Adrenal gland (tissue), 12 donors: ENCODE measurements around the gene SNTB2. TPM values are rescaled to one million over a fixed set of nuclear protein-coding genes. Genes with fewer than 3 reads are reported as not detected.

Experiments
- DNase-seq, 7 donors: peaks; one replicate each; pipeline ENCODE4 v3.0.0-alpha.2; 2019 to 2020
- H3K27ac ChIP-seq, 5 donors: fragments of 200-600 bp; sonication (generic) in 4 of 5; 1 replicate in 3 of 5; 2 replicates in 2 of 5; pipeline versions ENCODE4 v1.5.1 to v1.8.0; 2016 to 2020; ENCODE audit warnings: mild to moderate bottlenecking in 1 of 5
- H3K27me3 ChIP-seq: fragments of 200-600 bp; 2 replicates; pipeline ENCODE4 v1.8.0; 2021
- H3K36me3 ChIP-seq, 2 donors: fragments of 200-600 bp; replicated peaks in 1 of 2; 1 replicate in 1 of 2; 2 replicates in 1 of 2; pipeline versions ENCODE4 v1.5.1 to v1.8.0; 2018 to 2022
- H3K4me1 ChIP-seq, 2 donors: fragments of 200-600 bp; replicated peaks in 1 of 2; 1 replicate in 1 of 2; 2 replicates in 1 of 2; pipeline versions ENCODE4 v1.5.1 to v1.8.0; 2018 to 2021
- H3K4me3 ChIP-seq, 4 donors: fragments of 200-600 bp; sonication (generic) in 3 of 4; one replicate each; pipeline ENCODE4 v1.5.1; 2016 to 2018
- H3K9me3 ChIP-seq, 3 donors: fragments of 200-600 bp; sonication (generic) in 1 of 3; replicated peaks in 1 of 3; 1 replicate in 2 of 3; 2 replicates in 1 of 3; pipeline versions ENCODE4 v1.5.1 to v1.8.0; 2016 to 2021
- POLR2A ChIP-seq, 2 donors: fragments of 450-650 bp; IDR thresholded peaks; one replicate each; pipeline ENCODE4 v1.6.1; 2017; ENCODE audit warnings: antibody characterized with exemption in 2 of 2, mild to moderate bottlenecking in 2 of 2, moderate library complexity in 1 of 2
- WGBS, 4 donors: extraction: QIAGEN DNeasy Blood & Tissue Kit in 2 of 4; methylation state at CpG; one replicate each; pipeline versions ENCODE4 v1.1.5 to v1.1.7; 2013 to 2017; 5-methylcytosine and 5-hydroxymethylcytosine counted together
- intact Hi-C, 2 donors: fragments of 100-400 bp; cut with DNase I; formaldehyde crosslinking; loops; one replicate each; pipeline versions ENCODE4 v1.14.1 to v1.15.0; 2022 to 2023
- polyA plus RNA-seq, 3 donors: library from polyadenylated mRNA; stranded (reverse); fragments of 200-250 nt in 2 of 3; fragments of 350-450 nt in 1 of 3; fragmentation: Illumina TruSeq in 1 of 3; extraction: RNeasy Lipid Tissue Mini Kit (QIAGEN cat#74804) in 1 of 3; gene quantifications; one replicate each; pipeline ENCODE4 v1.2.3, GENCODE V29; 2013 to 2014
- small RNA-seq, 2 donors: library from RNA; depleted of rRNA; stranded (forward); fragments of <200 nt; gene quantifications; one replicate each; pipeline ENCODE3, GENCODE V24; 2016
- total RNA-seq, 9 donors: library from RNA; depleted of rRNA in 4 of 9; stranded (reverse); fragments of >200 nt in 4 of 9; fragments of 120-200 nt in 1 of 9; fragmentation: NEBNext Ultra II Directional in 1 of 9; extraction: Animal tissue kit (Norgen Biotek cat#: 25700) in 1 of 9; gene quantifications; one replicate each; pipeline versions ENCODE4 v1.1.0 to v1.2.4, GENCODE V29; 2013 to 2023
- TF ChIP-seq, protein P1 (sequence below), 6 experiments: fragments of 450-650 bp in 4 of 6; fragments of 200-600 bp in 2 of 6; sonication (generic) in 1 of 6; IDR thresholded peaks; 1 replicate in 5 of 6; 2 replicates in 1 of 6; pipeline versions ENCODE4 v1.5.1 to v1.8.0; 2016 to 2021; ENCODE audit warnings: antibody characterized with exemption in 6 of 6, mild to moderate bottlenecking in 2 of 6, moderate library complexity in 1 of 6
- donor health status: healthy with polysubstance abuse.
- donor health status: Bipolar disorder and iron deficiency.
- donor health status: DM: yes; HTN: yes; CAD: no.
- donor health status: DM: no; HTN: no; CAD: no.
- donor health status: DM: no; HTN: no; CAD: no.
- donor health status: DM: yes; HTN: yes; CAD: no.

SNTB2 gene
- total and polyA plus RNA-seq, 12 donors: 3.6 to 52.7 (median 32.9) TPM

DNA sequence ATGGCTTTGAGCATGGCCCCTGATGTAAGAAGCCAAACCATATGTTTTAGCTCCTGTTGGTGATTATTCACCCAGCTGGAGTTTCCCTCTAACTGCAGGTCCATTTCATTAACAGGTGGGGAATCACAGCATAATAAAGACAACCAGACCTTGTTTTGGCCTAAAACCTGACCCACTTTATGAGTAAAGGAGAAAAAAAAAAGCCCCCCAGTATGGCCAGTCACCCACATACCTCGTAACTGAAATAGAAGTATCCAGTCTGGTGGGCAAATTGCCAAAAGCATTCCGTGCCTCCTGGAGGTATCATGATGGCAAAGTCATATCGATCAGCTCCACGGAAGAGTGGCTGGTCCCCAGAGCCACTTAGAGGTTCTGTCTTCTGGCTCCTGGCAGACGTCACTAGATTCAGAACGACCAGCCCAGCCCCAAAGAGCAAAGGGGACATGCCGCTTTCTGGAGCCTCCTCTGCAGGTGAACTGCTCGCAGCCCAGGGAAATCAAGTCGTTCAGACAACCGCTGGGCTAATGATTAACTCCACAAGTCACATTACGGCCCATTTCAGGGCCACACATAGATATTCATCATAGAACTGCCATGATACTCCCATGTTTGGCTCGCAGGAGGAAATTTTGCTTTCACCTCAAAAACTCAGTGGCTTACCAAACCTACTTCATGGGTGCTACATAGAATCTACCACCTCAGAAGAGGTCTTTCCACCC is 164.5 kb downstream of the SNTB2 start, which contains the start of gene TMED6:
TSS of gene TMED6 (minus strand) at position 478 of the 719 bp plus-strand sequence. CDS start at position 445, 33 bp downstream.
- Histone ChIP-seq H3K36me3 (peaks cover 0 to 18% of the 10 kb centered on the region in 2 donors), H3K27ac (no peak within 1 kb of the TSS), H3K4me1 (peaks cover 0 to 9% of the 10 kb centered on the region in 2 donors), H3K4me3 (no peak within 1 kb of the TSS), H3K27me3 (no peaks in the 10 kb centered on the region), H3K9me3 (no peaks in the 10 kb centered on the region)
- DNase-seq: no peak
- intact Hi-C loops: no loop called here
- no peak for TF ChIP-seq POLR2A (IDR thresholded peaks at IDR 0.05)
- TF ChIP-seq, protein P1, sequence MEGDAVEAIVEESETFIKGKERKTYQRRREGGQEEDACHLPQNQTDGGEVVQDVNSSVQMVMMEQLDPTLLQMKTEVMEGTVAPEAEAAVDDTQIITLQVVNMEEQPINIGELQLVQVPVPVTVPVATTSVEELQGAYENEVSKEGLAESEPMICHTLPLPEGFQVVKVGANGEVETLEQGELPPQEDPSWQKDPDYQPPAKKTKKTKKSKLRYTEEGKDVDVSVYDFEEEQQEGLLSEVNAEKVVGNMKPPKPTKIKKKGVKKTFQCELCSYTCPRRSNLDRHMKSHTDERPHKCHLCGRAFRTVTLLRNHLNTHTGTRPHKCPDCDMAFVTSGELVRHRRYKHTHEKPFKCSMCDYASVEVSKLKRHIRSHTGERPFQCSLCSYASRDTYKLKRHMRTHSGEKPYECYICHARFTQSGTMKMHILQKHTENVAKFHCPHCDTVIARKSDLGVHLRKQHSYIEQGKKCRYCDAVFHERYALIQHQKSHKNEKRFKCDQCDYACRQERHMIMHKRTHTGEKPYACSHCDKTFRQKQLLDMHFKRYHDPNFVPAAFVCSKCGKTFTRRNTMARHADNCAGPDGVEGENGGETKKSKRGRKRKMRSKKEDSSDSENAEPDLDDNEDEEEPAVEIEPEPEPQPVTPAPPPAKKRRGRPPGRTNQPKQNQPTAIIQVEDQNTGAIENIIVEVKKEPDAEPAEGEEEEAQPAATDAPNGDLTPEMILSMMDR (IDR thresholded peaks at IDR 0.05): no peak
- WGBS, 4 donors: 79 to 89% (median 87%) methylated on average over 8 to 12 of the region's 12 CpGs

Small RNA genes within 50 kb of the gene (small RNA-seq; reads per million reads assigned to genes)
- gene RF00019 (0 reads per million in 2 donors), gene RNU6-22P (0 reads per million in 2 donors)

Other genes starting within 250 kb of the SNTB2 start
- 1 to 10 TPM in 1 of 9 donors, under 1 TPM in 8; 0.06 to 1.1 (median 0.42) TPM for gene HAS3, start 81.5 kb upstream of the SNTB2 start, total RNA-seq
- 1 to 10 TPM in 1 of 3 donors, under 1 TPM in 2; 0.27 to 1.2 (median 0.91) TPM for gene HAS3, start 81.5 kb upstream of the SNTB2 start, polyA plus RNA-seq
- gene CHTF8, start 54.6 kb upstream of the SNTB2 start, total RNA-seq: 100 to 1,000 TPM in 3 of 9 donors, 10 to 100 TPM in 6; 48.8 to 207 (median 82.6) TPM
- 100 to 1,000 TPM in 1 of 3 donors, 10 to 100 TPM in 2; 34.0 to 103 (median 37.7) TPM for gene CHTF8, start 54.6 kb upstream of the SNTB2 start, polyA plus RNA-seq
- gene UTP4, start 54.5 kb upstream of the SNTB2 start, total RNA-seq: 10 to 100 TPM in 8 of 9 donors, 1 to 10 TPM in 1; 8.8 to 51.2 (median 23.2) TPM
- gene UTP4, start 54.5 kb upstream of the SNTB2 start, polyA plus RNA-seq: 10 to 100 TPM; 16.2 to 50.8 (median 24.9) TPM
- gene VPS4A, start 124.2 kb downstream of the SNTB2 start, total RNA-seq: 10 to 100 TPM; 28.1 to 39.5 (median 34.5) TPM
- gene VPS4A, start 124.2 kb downstream of the SNTB2 start, polyA plus RNA-seq: 10 to 100 TPM; 31.2 to 55.1 (median 42.5) TPM
- gene PDF, start 143.4 kb downstream of the SNTB2 start, total RNA-seq: 10 to 100 TPM in 8 of 9 donors, 1 to 10 TPM in 1; 9.7 to 61.9 (median 23.1) TPM
- 1 to 10 TPM; 1.2 to 4.2 (median 2.0) TPM for gene PDF, start 143.4 kb downstream of the SNTB2 start, polyA plus RNA-seq
- 10 to 100 TPM; 41.2 to 85.3 (median 55.4) TPM for gene COG8, start 152.4 kb downstream of the SNTB2 start, total RNA-seq
- 10 to 100 TPM; 26.1 to 30.1 (median 28.0) TPM for gene COG8, start 152.4 kb downstream of the SNTB2 start, polyA plus RNA-seq
- gene NIP7, start 152.6 kb downstream of the SNTB2 start, total RNA-seq: 10 to 100 TPM; 10.5 to 38.0 (median 21.7) TPM
- gene NIP7, start 152.6 kb downstream of the SNTB2 start, polyA plus RNA-seq: 10 to 100 TPM; 12.4 to 28.3 (median 13.6) TPM
- under 1 TPM in 5 of 9 donors, not detected in 4; 0.22 to 0.56 (median 0.42) TPM for gene TMED6, start 164.6 kb downstream of the SNTB2 start, total RNA-seq
- gene TMED6, start 164.6 kb downstream of the SNTB2 start, polyA plus RNA-seq: 1 to 10 TPM in 1 of 3 donors, under 1 TPM in 1, not detected in 1; 0.22 to 2.5 TPM
- 10 to 100 TPM; 11.0 to 38.0 (median 24.3) TPM for gene TERF2, start 198.8 kb downstream of the SNTB2 start, total RNA-seq
- gene TERF2, start 198.8 kb downstream of the SNTB2 start, polyA plus RNA-seq: 10 to 100 TPM; 11.1 to 50.1 (median 12.4) TPM
- gene CYB5B, start 237.5 kb downstream of the SNTB2 start, total RNA-seq: 100 to 1,000 TPM; 153 to 763 (median 441) TPM
- 1,000 to 10,000 TPM in 1 of 3 donors, 100 to 1,000 TPM in 2; 247 to 1,039 (median 489) TPM for gene CYB5B, start 237.5 kb downstream of the SNTB2 start, polyA plus RNA-seq